Measurements from ENCODE around the gene UST.
"Not testable (repeated sequence)": the region's sequence is repeated elsewhere in the genome, so short reads cannot be mapped to it uniquely, and the experiment has no call there.

The UST gene

GRCh38 chr6:148736774-148737412, 9.9 kb upstream of the UST start:
- no peak for DNase-seq (ENCODE audit: low read depth)

GRCh38 chr6:148737806-148738205, 9.0 kb upstream of the UST start:
- DNase-seq (ENCODE audit: low read depth): no peak

GRCh38 chr6:148738946-148739821, 7.6 kb upstream of the UST start:
- no peak for DNase-seq (ENCODE audit: low read depth)

- DNase-seq (ENCODE audit: low read depth): no peak
Observed at GRCh38 chr6:148739822-148740128, 7.1 kb upstream of the UST start.

- no peak for DNase-seq (ENCODE audit: low read depth)
Observed at GRCh38 chr6:148743476-148743875, 3.4 kb upstream of the UST start.

GRCh38 chr6:148745926-148746325, 904 bp upstream of the UST start:
- DNase-seq (ENCODE audit: low read depth): no peak

GRCh38 chr6:148747145-148747470, 278 bp downstream of the UST start:
- DNase-seq (ENCODE audit: low read depth): no peak

GRCh38 chr6:148747471-148748165, 788 bp downstream of the UST start:
- peak; percentile 39 for DNase-seq (ENCODE audit: low read depth)

GRCh38 chr6:148749674-148750073, 2.8 kb downstream of the UST start:
- no peak for DNase-seq (ENCODE audit: low read depth)

GRCh38 chr6:148750838-148751792, 4.3 kb downstream of the UST start:
- no peak for DNase-seq (ENCODE audit: low read depth)

GRCh38 chr6:148751793-148752170, 5.0 kb downstream of the UST start:
- no peak for DNase-seq (ENCODE audit: low read depth)

GRCh38 chr6:148755379-148755778, 8.5 kb downstream of the UST start:
- DNase-seq (ENCODE audit: low read depth): not testable (repeated sequence)

GRCh38 chr6:148757944-148758480, 11.2 kb downstream of the UST start:
- no peak for DNase-seq (ENCODE audit: low read depth)

GRCh38 chr6:148758492-148758891, 11.7 kb downstream of the UST start:
- DNase-seq (ENCODE audit: low read depth): no peak

GRCh38 chr6:148760258-148760534, 13.4 kb downstream of the UST start:
- no peak for DNase-seq (ENCODE audit: low read depth)

- peak; percentile 18 for DNase-seq (ENCODE audit: low read depth)
Observed at GRCh38 chr6:148760568-148761526, 14.0 kb downstream of the UST start.

GRCh38 chr6:148761527-148762011, 14.7 kb downstream of the UST start:
- DNase-seq (ENCODE audit: low read depth): no peak

- no peak for DNase-seq (ENCODE audit: low read depth)
Observed at GRCh38 chr6:148762231-148762630, 15.4 kb downstream of the UST start.

- not testable (repeated sequence) for DNase-seq (ENCODE audit: low read depth)
Observed at GRCh38 chr6:148764259-148765020, 17.6 kb downstream of the UST start.

All from activated T-cell treated with anti-CD3 and anti-CD28 coated beads for 1 hour (primary cell).